Mesenchymal stem cell (in vitro differentiated cells and primary cell): ENCODE results near the gene EXD3.

Experiments used
- DNase-seq: peaks from one replicate; pipeline ENCODE4 v3.0.0-alpha.2; 2013
- H2AFZ ChIP-seq: one replicate; pipeline ENCODE4 v1.6.1; 2013; ENCODE audit warnings: low read depth, mild to moderate bottlenecking, control low read depth, inconsistent platforms, low read length, moderate library complexity
- H2AK5ac ChIP-seq: 2 replicates; pipeline ENCODE4 v1.6.1; 2013; ENCODE audit warnings: low read length, moderate library complexity, mild to moderate bottlenecking, inconsistent platforms; ENCODE audit not compliant: severe bottlenecking
- H2BK120ac ChIP-seq: one replicate; pipeline ENCODE4 v1.6.1; 2013; ENCODE audit warnings: low read depth, mild to moderate bottlenecking, inconsistent platforms, low read length, moderate library complexity
- H2BK12ac ChIP-seq, 2 experiments: one replicate each; pipeline ENCODE4 v1.6.1; 2013; ENCODE audit warnings: inconsistent platforms in 2 of 2, low read length in 2 of 2, mild to moderate bottlenecking in 2 of 2, moderate library complexity in 2 of 2, control low read depth in 1 of 2
- H2BK15ac ChIP-seq: one replicate; pipeline ENCODE4 v1.6.1; 2013; ENCODE audit warnings: mild to moderate bottlenecking, low read depth, inconsistent platforms; ENCODE audit not compliant: poor library complexity, severe bottlenecking
- H2BK5ac ChIP-seq: 2 replicates; pipeline ENCODE4 v1.6.1; 2013; ENCODE audit warnings: low read depth, mild to moderate bottlenecking, low read length, control low read depth, inconsistent platforms; ENCODE audit not compliant: poor library complexity, severe bottlenecking
- H3K14ac ChIP-seq, 2 experiments: one replicate each; pipeline ENCODE4 v1.6.1; 2013; ENCODE audit warnings: inconsistent platforms in 2 of 2, low read length in 2 of 2, control low read depth in 1 of 2, mild to moderate bottlenecking in 1 of 2, moderate library complexity in 1 of 2
- H3K18ac ChIP-seq, 2 experiments: one replicate each; pipeline ENCODE4 v1.6.1; 2013; ENCODE audit warnings: inconsistent platforms in 2 of 2, low read length in 2 of 2, control low read depth in 1 of 2, low read depth in 1 of 2, mild to moderate bottlenecking in 1 of 2
- H3K23ac ChIP-seq, 2 experiments: one replicate each; pipeline ENCODE4 v1.6.1; 2013; ENCODE audit warnings: inconsistent platforms in 2 of 2, low read length in 2 of 2, mild to moderate bottlenecking in 2 of 2, moderate library complexity in 2 of 2, control low read depth in 1 of 2
- H3K27ac ChIP-seq: 2 replicates; pipeline ENCODE4 v1.5.1; 2013; ENCODE audit warnings: mild to moderate bottlenecking, moderate library complexity, low read length, control low read depth, inconsistent platforms; ENCODE audit not compliant: poor library complexity, severe bottlenecking
- H3K27me3 ChIP-seq, 2 experiments: 2 replicates each; pipeline versions ENCODE4 v1.6.1 to v1.7.0; 2013; ENCODE audit warnings: low read length in 2 of 2, mild to moderate bottlenecking in 2 of 2, moderate library complexity in 2 of 2, control low read depth in 1 of 2, inconsistent platforms in 1 of 2; ENCODE audit not compliant: control insufficient read depth in 1 of 2, insufficient read depth in 1 of 2
- H3K36me3 ChIP-seq, 2 experiments: 2 replicates each; pipeline versions ENCODE4 v1.6.1 to v1.7.0; 2013; ENCODE audit warnings: low read length in 2 of 2, control low read depth in 1 of 2, inconsistent platforms in 1 of 2, low read depth in 1 of 2, mild to moderate bottlenecking in 1 of 2; ENCODE audit not compliant: insufficient read depth in 2 of 2, control insufficient read depth in 1 of 2
- H3K4ac ChIP-seq, 2 experiments: one replicate each; pipeline ENCODE4 v1.6.1; 2013; ENCODE audit warnings: inconsistent platforms in 2 of 2, low read length in 2 of 2, mild to moderate bottlenecking in 2 of 2, moderate library complexity in 2 of 2, control low read depth in 1 of 2, low read depth in 1 of 2
- H3K4me1 ChIP-seq: 2 replicates; pipeline ENCODE4 v1.6.1; 2013; ENCODE audit warnings: low read depth, low read length, control low read depth; ENCODE audit not compliant: control insufficient read depth, insufficient read depth
- H3K4me2 ChIP-seq: 2 replicates; pipeline ENCODE4 v1.6.1; 2013; ENCODE audit warnings: low read length, mild to moderate bottlenecking, inconsistent platforms; ENCODE audit not compliant: poor library complexity, severe bottlenecking
- H3K4me3 ChIP-seq, 2 experiments: 2 replicates each; pipeline versions ENCODE4 v1.5.1 to v1.7.0; 2013; ENCODE audit warnings: low read length in 2 of 2, mild to moderate bottlenecking in 2 of 2, control low read depth in 1 of 2, low read depth in 1 of 2; ENCODE audit not compliant: insufficient read depth in 1 of 2
- H3K79me1 ChIP-seq: replicated peaks from 2 replicates; pipeline ENCODE4 v1.6.1; 2013; ENCODE audit warnings: mild to moderate bottlenecking, control low read depth, low read length, inconsistent platforms; ENCODE audit not compliant: poor library complexity, severe bottlenecking
- H3K9ac ChIP-seq: 2 replicates; pipeline ENCODE4 v1.7.0; 2013; ENCODE audit warnings: mild to moderate bottlenecking, low read length, moderate library complexity
- H3K9me3 ChIP-seq: 2 replicates; pipeline ENCODE4 v1.7.0; 2013; ENCODE audit warnings: mild to moderate bottlenecking, low read length; ENCODE audit not compliant: control insufficient read depth
- H4K8ac ChIP-seq: one replicate; pipeline ENCODE4 v1.6.1; 2013; ENCODE audit warnings: inconsistent platforms, mild to moderate bottlenecking, low read length, moderate library complexity
- H4K91ac ChIP-seq: one replicate; pipeline ENCODE4 v1.6.1; 2013; ENCODE audit warnings: mild to moderate bottlenecking, low read length, inconsistent platforms
- WGBS: methylation state at CpG from one replicate; pipeline ENCODE4 v1.1.7; 2013; ENCODE audit warnings: mixed read lengths; 5-methylcytosine and 5-hydroxymethylcytosine counted together

EXD3 gene

DNA sequence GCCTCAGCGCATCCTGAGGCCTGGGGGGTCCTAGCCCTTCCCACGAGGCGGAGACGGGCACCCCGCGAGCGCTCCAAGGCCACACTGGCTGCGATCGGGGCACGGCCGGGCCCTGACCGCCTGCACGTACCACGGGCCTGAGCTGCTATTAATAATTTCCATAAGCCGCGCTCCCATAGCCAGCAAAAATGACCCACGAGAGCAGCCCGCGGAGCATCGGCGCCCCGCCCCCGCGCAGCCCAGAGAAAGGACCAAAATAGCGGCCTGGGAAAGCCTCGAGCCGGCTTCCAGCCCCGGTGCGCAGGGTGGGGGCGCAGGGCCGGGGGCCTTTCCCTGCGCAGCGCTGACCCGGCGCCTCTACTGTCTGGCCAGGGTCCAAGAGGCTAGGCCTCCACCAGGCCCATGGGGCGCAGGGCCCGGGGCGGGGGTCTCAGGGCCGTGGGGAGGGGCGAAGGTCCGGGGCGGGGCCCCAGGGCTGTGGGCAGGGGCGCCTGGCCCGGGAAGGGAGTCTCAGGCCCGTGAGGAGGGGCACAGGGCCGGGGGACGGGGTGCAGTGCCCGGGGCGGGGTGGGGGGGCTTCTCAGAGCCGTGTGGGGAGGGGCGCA is 54.4 kb downstream of the EXD3 start:
- H2BK120ac ChIP-seq = no peak overlapping the region
- H4K91ac ChIP-seq = no peak overlapping the region
- no peak for DNase-seq
- no peak overlapping the region for H4K8ac ChIP-seq
- no peak overlapping the region for H3K4me2 ChIP-seq
- no peaks in the 10 kb centered on the region for H3K79me1 ChIP-seq
- no peak overlapping the region for H3K14ac ChIP-seq
- peaks cover 3% of the 10 kb centered on the region for H3K9me3 ChIP-seq
- no peak overlapping the region for H2BK15ac ChIP-seq
- H3K4ac ChIP-seq = no peak overlapping the region
- H3K27me3 ChIP-seq = no peaks in the 10 kb centered on the region
- WGBS = 90% methylated on average over 51 of the region's 51 CpGs
- no peak overlapping the region for H2BK5ac ChIP-seq
- no peak overlapping the region for H3K18ac ChIP-seq
- H3K23ac ChIP-seq = no peak overlapping the region
- H3K27ac ChIP-seq = no peak overlapping the region
- no peak overlapping the region for H2BK12ac ChIP-seq
- no peak overlapping the region for H3K4me3 ChIP-seq
- no peak overlapping the region for H2AK5ac ChIP-seq
- H3K4me1 ChIP-seq = peaks cover 14% of the 10 kb centered on the region
- H2AFZ ChIP-seq = no peak overlapping the region
- peaks cover 0 to 70% of the 10 kb centered on the region in 2 experiments for H3K36me3 ChIP-seq
- no peak overlapping the region for H3K9ac ChIP-seq

- H2AFZ ChIP-seq = no peak overlapping the region
- H3K9me3 ChIP-seq = peaks cover 5% of the 10 kb centered on the region
- peak overlapping the region; percentile 35 for H4K91ac ChIP-seq
- 89% methylated on average over 38 of the region's 38 CpGs for WGBS
- no peak overlapping the region for H3K4ac ChIP-seq
- H3K23ac ChIP-seq = no peak overlapping the region
- no peaks in the 10 kb centered on the region for H3K79me1 ChIP-seq
- peak overlapping the region in 1 of 2 experiments; percentile 36 for H3K14ac ChIP-seq
- no peaks in the 10 kb centered on the region for H3K27me3 ChIP-seq
- H2AK5ac ChIP-seq = no peak overlapping the region
- H2BK12ac ChIP-seq = no peak overlapping the region
- H3K4me1 ChIP-seq = peaks cover 7% of the 10 kb centered on the region
- no peak overlapping the region for H2BK5ac ChIP-seq
- H3K9ac ChIP-seq = no peak overlapping the region
- H3K36me3 ChIP-seq = peaks cover 0 to 63% of the 10 kb centered on the region in 2 experiments
- DNase-seq = no peak
- H3K4me2 ChIP-seq = no peak overlapping the region
- no peak overlapping the region for H2BK15ac ChIP-seq
- no peak overlapping the region for H3K18ac ChIP-seq
- no peak overlapping the region for H4K8ac ChIP-seq
- no peak overlapping the region for H3K27ac ChIP-seq
- H2BK120ac ChIP-seq = no peak overlapping the region
- H3K4me3 ChIP-seq = peak overlapping the region in 1 of 2 experiments; percentile 16
Observed at GRCh38 chr9:137367506-137368430, 55.2 kb downstream of the EXD3 start.

DNA sequence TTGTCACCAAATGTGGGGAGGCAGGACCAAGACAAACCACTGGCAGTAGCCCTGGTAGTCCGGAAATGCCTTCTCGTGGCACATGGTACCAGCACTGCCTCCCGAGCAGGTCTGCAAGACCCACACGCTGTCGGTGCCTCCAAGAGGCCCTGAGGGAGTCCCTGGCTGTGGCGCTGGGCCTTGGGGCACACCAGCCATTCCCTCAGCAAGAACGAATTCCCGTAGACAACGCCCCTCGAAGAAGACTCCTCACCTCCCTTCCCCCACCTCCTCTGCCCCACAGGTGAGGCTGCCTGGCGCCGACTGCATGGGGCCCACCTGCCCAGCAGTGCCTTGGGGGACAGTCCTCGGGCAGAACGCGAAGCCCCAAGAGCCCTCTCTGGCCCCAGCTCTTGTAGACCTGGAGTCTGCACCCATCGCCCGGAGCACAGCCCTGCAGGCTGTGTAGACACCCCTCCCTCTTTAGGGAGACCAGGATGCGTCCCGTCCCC is 56.0 kb downstream of the EXD3 start:
- Histone ChIP-seq H3K14ac (no peak overlapping the region), H3K36me3 (peaks cover 0 to 54% of the 10 kb centered on the region in 2 experiments), H3K23ac (no peak overlapping the region), H4K8ac (no peak overlapping the region), H3K4me2 (no peak overlapping the region), H2AK5ac (no peak overlapping the region), H2BK5ac (no peak overlapping the region), H3K9ac (no peak overlapping the region), H3K18ac (no peak overlapping the region), H3K4me3 (no peak overlapping the region), H2AFZ (no peak overlapping the region), H2BK120ac (no peak overlapping the region), H3K4me1 (peaks cover 3% of the 10 kb centered on the region), H3K79me1 (no peaks in the 10 kb centered on the region), H3K27ac (no peak overlapping the region), H3K4ac (no peak overlapping the region), H4K91ac (no peak overlapping the region), H3K27me3 (no peaks in the 10 kb centered on the region), H3K9me3 (peaks cover 12% of the 10 kb centered on the region), H2BK12ac (no peak overlapping the region), H2BK15ac (no peak overlapping the region)
- whole genome bisulfite sequencing = 92% methylated on average over 19 of the region's 19 CpGs
- DNase-seq = no peak

DNA sequence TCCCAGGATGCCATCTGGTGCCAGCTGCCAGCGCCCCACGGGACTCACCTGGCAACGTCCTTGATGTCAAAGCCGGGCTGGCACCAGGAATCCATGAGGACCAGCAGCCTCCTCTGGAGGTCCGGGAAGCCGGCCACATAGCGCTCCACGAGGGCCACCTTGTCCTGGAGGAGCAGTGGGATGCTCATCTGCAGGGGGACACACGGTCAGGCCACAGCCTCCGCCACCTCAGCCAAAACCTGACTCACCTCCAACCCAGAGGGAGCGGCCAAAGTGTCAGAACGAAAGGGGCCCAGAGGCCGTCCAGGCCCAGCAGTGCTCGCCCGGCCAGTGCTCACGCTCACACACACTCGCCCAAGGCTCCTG is 56.5 kb downstream of the EXD3 start:
- H3K36me3 ChIP-seq = peaks cover 0 to 50% of the 10 kb centered on the region in 2 experiments
- no peak overlapping the region for H2BK5ac ChIP-seq
- H2BK12ac ChIP-seq = no peak overlapping the region
- H3K4me2 ChIP-seq = no peak overlapping the region
- no peak overlapping the region for H3K27ac ChIP-seq
- H3K9me3 ChIP-seq = peaks cover 13% of the 10 kb centered on the region
- H3K23ac ChIP-seq = no peak overlapping the region
- H2AK5ac ChIP-seq = no peak overlapping the region
- no peak for DNase-seq
- no peak overlapping the region for H3K9ac ChIP-seq
- H2BK15ac ChIP-seq = no peak overlapping the region
- H3K27me3 ChIP-seq = no peaks in the 10 kb centered on the region
- no peak overlapping the region for H3K4ac ChIP-seq
- no peak overlapping the region for H2AFZ ChIP-seq
- no peak overlapping the region for H3K18ac ChIP-seq
- no peaks in the 10 kb centered on the region for H3K79me1 ChIP-seq
- H4K91ac ChIP-seq = no peak overlapping the region
- H3K4me3 ChIP-seq = no peak overlapping the region
- 93% methylated on average over 17 of the region's 17 CpGs for WGBS
- no peak overlapping the region for H2BK120ac ChIP-seq
- H3K4me1 ChIP-seq = peaks cover 3% of the 10 kb centered on the region
- H3K14ac ChIP-seq = no peak overlapping the region
- H4K8ac ChIP-seq = no peak overlapping the region
